Heart right ventricle (tissue), 16 donors: ENCODE measurements around the gene RARB. TPM values are rescaled to one million over a fixed set of nuclear protein-coding genes. Genes with fewer than 3 reads are reported as not detected.

Experiments used
- ATAC-seq, 8 donors: fragments of 200-7000 bp; cut with Tn5 transposase; one replicate each; pipeline ENCODE4 v1.9.1; 2020; ENCODE audit warnings: mild to moderate bottlenecking in 8 of 8, moderate library complexity in 8 of 8, moderate number of reproducible peaks in 1 of 8
- DNase-seq, 2 donors: peaks; one replicate each; pipeline ENCODE4 v3.0.0-alpha.2; 2020
- H3K27ac ChIP-seq, 10 donors: fragments of 200-600 bp; sonication (generic) in 2 of 10; one replicate each; pipeline versions ENCODE4 v1.5.0 to v1.8.0; 2020 to 2022; ENCODE audit warnings: mild to moderate bottlenecking in 3 of 10
- H3K27me3 ChIP-seq, 7 donors: fragments of 200-600 bp; one replicate each; pipeline ENCODE4 v1.8.0; 2021 to 2022; ENCODE audit warnings: mild to moderate bottlenecking in 2 of 7
- H3K36me3 ChIP-seq, 9 donors: fragments of 200-600 bp; sonication (generic) in 1 of 9; one replicate each; pipeline versions ENCODE4 v1.5.0 to v1.8.0; 2020 to 2022; ENCODE audit warnings: mild to moderate bottlenecking in 2 of 9
- H3K4me1 ChIP-seq, 9 donors: fragments of 200-600 bp; sonication (generic) in 1 of 9; one replicate each; pipeline versions ENCODE4 v1.5.0 to v1.8.0; 2020 to 2022; ENCODE audit warnings: mild to moderate bottlenecking in 4 of 9
- H3K4me3 ChIP-seq, 10 donors: fragments of 200-600 bp; sonication (generic) in 2 of 10; one replicate each; pipeline versions ENCODE4 v1.5.0 to v1.8.0; 2020 to 2022; ENCODE audit warnings: mild to moderate bottlenecking in 7 of 10, moderate library complexity in 2 of 10
- H3K9me3 ChIP-seq, 11 donors: fragments of 200-600 bp in 10 of 11; sonication (generic) in 2 of 11; one replicate each; pipeline versions ENCODE4 v1.5.0 to v1.8.0; 2013 to 2022; ENCODE audit warnings: mild to moderate bottlenecking in 2 of 11, control low read depth in 1 of 11, moderate library complexity in 1 of 11
- WGBS, 2 donors: extraction: QIAGEN DNeasy Blood & Tissue Kit; methylation state at CpG; one replicate each; pipeline ENCODE4 v1.1.7; 2013; ENCODE audit warnings: inconsistent platforms in 1 of 2; 5-methylcytosine and 5-hydroxymethylcytosine counted together
- intact Hi-C, 10 donors: fragments of 100-400 bp; cut with DNase I; formaldehyde crosslinking; loops; one replicate each; pipeline versions ENCODE4 v1.11.1 to v1.14.2; 2022
- polyA plus RNA-seq, 2 donors: library from polyadenylated mRNA; stranded (reverse); fragments of 200-250 nt; gene quantifications; one replicate each; pipeline ENCODE4 v1.2.3, GENCODE V29; 2013
- total RNA-seq, 10 donors: library from RNA; stranded (reverse); fragmentation: NEBNext Ultra II Directional in 3 of 10; extraction: Animal tissue kit (Norgen Biotek cat#: 25700) in 3 of 10; gene quantifications; one replicate each; pipeline versions ENCODE4 v1.2.1 to v1.2.4, GENCODE V29; 2021 to 2023
- TF ChIP-seq, protein P1 (sequence below), 9 donors: fragments of 200-600 bp; sonication (generic) in 2 of 9; IDR thresholded peaks; one replicate each; pipeline versions ENCODE4 v1.5.0 to v1.8.0; 2021 to 2022; ENCODE audit warnings: antibody characterized with exemption in 9 of 9, mild to moderate bottlenecking in 5 of 9, moderate library complexity in 1 of 9
- donor health status: Arrhythmogenic right ventricular cardiomyopathy.
- donor health status: ischemic (EF 13 %, LVEDD 7.1; RV severe dilation, severe dysfunction).
- donor health status: healthy with polysubstance abuse.
- donor health status: DM: no; HTN: yes; CAD: no.
- donor health status: DM: no; HTN: no; CAD: no.
- donor health status: ischemic (EF 25% LVEDD 6.9; RV normal size, moderate dysfunction).
- donor health status: ischemic (EF 25% LVEDD 5.7; RV mildly dilated, moderate dysfunction).
- donor health status: healthy.
- donor health status: DM: yes; HTN: yes; CAD: no.
- donor health status: Ischemic cardiomyopathy.
- donor health status: ischemic (EF 35%, LVEDD 5.7; RV mildly dilated, moderate dysfunction).
- donor health status: nonischemic (EF 11% LVEDD 7.7; RV severe dilation, severe dysfunction).
- donor health status: DM: yes; HTN: yes; CAD: no.
- donor health status: PGD.
- donor health status: ischemic (EF 29% LVEDD 5.4; RV normal size, mild dysfunction).
- donor health status: nonischemic (EF 23%, LVEDD 6.1; RV moderate dilation, normal function).

RARB gene
- total and polyA plus RNA-seq, 12 donors: 3.6 to 23.2 (median 17.8) TPM

DNA sequence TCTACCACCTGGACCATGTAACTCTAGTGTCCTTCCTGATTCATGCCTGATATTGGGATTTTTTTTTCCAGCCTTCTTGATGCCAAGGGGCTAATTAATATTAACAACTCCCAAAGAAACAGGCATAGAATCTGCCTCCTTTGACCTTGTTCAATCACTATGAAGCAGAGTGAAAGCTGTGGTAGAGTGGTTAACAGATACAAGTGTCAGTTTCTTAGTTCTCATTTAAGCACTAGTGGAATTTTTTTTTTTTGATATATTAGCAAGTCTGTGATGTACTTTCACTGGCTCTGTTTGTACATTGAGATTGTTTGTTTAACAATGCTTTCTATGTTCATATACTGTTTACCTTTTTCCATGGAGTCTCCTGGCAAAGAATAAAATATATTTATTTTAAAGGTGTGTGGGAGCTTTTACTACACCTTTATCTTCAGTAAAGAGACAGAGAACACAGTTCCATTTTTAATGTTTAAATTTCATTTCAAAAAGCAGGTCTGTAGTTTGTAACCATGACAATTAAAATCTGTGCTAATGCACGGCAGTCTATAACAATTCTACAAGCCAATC is 169.6 kb downstream of the RARB start:
- DNase-seq (no peak), ATAC-seq (no peak)
- no peaks in the 10 kb centered on the region for H3K9me3 ChIP-seq
- peak overlapping the region in 1 of 10 donors; percentile 0 for H3K27ac ChIP-seq
- H3K36me3 ChIP-seq: peaks cover 0 to 78% (median 28%) of the 10 kb centered on the region in 9 donors
- H3K4me3 ChIP-seq: no peak overlapping the region
- TF ChIP-seq, protein P1, sequence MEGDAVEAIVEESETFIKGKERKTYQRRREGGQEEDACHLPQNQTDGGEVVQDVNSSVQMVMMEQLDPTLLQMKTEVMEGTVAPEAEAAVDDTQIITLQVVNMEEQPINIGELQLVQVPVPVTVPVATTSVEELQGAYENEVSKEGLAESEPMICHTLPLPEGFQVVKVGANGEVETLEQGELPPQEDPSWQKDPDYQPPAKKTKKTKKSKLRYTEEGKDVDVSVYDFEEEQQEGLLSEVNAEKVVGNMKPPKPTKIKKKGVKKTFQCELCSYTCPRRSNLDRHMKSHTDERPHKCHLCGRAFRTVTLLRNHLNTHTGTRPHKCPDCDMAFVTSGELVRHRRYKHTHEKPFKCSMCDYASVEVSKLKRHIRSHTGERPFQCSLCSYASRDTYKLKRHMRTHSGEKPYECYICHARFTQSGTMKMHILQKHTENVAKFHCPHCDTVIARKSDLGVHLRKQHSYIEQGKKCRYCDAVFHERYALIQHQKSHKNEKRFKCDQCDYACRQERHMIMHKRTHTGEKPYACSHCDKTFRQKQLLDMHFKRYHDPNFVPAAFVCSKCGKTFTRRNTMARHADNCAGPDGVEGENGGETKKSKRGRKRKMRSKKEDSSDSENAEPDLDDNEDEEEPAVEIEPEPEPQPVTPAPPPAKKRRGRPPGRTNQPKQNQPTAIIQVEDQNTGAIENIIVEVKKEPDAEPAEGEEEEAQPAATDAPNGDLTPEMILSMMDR (IDR thresholded peaks at IDR 0.05): no peak
- H3K4me1 ChIP-seq: peaks cover 0 to 24% (median 18%) of the 10 kb centered on the region in 9 donors
- intact Hi-C loops: loop anchor here in 4 of 10 donors (5.0 to 10.0 kb wide), 7 partner anchors 163 to 825 kb away; no protein-coding TSS in a partner anchor
- no peaks in the 10 kb centered on the region for H3K27me3 ChIP-seq
- whole genome bisulfite sequencing, 2 donors: 78 to 79% methylated on average over 1 of the region's 1 CpG

DNA sequence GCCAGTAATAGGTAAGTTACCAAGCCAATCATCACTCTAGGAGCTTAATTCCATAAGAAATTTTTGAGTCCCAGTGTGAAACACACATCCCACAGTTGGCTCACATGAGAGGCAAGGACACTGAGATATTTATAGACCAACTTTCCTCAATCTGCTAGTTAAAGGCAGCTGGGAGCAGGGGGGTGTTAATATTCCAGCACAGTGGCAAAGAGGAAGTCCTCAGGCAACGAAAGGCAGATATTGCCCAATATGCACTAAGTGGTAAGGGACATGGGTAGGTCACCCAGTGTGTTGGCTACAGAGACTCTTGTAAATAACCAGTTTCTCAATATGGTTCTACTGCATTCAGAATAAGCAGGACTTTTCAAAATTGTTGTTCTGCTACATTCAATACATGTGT is 175.6 kb downstream of the RARB start:
- WGBS, 2 donors: 31 to 33% methylated on average over 1 of the region's 1 CpG
- no peaks in the 10 kb centered on the region for H3K9me3 ChIP-seq
- peak in 1 of 2 donors; percentile 37 for DNase-seq
- TF ChIP-seq, protein P1 (IDR thresholded peaks at IDR 0.05): no peak
- no peak overlapping the region for H3K4me3 ChIP-seq
- peaks cover 0 to 28% (median 15%) of the 10 kb centered on the region in 9 donors for H3K4me1 ChIP-seq
- ATAC-seq: peak; percentile 62 to 98 (median 92)
- H3K27me3 ChIP-seq: no peaks in the 10 kb centered on the region
- intact Hi-C loops: no loop called here
- H3K27ac ChIP-seq: peak overlapping the region in 9 of 10 donors; percentile 12 to 71 (median 45)
- H3K36me3 ChIP-seq: peaks cover 0 to 100% (median 44%) of the 10 kb centered on the region in 9 donors

DNA sequence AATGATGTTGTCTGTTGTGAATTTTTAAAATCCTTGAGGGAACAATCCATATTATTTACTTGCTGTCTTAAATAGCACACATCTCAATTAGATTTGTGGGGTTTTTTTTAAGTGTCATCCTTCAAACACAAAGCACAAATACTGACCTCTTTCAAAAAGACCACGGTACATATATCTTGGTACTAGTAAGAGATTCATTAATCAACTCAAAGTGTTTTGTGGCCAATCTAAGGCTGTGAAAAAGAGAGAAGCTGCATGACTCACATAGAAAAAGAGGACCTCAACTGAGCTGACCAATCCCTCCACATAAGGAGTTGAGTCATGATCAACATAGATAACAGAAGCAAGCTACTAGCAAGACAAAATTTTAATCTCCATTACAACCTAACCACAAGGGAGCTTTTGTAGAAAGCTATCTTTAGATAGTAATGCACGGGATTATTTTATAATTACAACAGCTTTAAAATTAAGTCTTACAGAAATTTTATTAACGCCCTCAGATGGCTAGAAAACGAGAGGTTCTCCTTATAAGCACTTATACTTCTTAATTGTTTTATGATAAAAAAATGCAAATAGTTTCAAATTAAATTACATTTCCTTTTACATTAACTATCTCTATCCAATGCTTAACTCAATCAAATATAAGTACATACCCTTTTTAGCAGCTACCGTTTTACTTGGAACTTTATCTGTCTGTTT is 176.2 kb downstream of the RARB start:
- no peaks in the 10 kb centered on the region for H3K27me3 ChIP-seq
- peak overlapping the region in 9 of 10 donors; percentile 12 to 71 (median 45) for H3K27ac ChIP-seq
- H3K36me3 ChIP-seq: peaks cover 0 to 100% (median 50%) of the 10 kb centered on the region in 9 donors
- no peak overlapping the region for H3K4me3 ChIP-seq
- WGBS, 2 donors: 54 to 55% methylated on average over 5 of the region's 5 CpGs
- H3K9me3 ChIP-seq: no peaks in the 10 kb centered on the region
- ATAC-seq (peak in 7 of 8 donors; percentile 41 to 70 (median 52)), DNase-seq (no peak)
- TF ChIP-seq, protein P1 (IDR thresholded peaks at IDR 0.05): no peak
- H3K4me1 ChIP-seq: peaks cover 0 to 28% (median 15%) of the 10 kb centered on the region in 9 donors
- intact Hi-C loops: no loop called here

DNA sequence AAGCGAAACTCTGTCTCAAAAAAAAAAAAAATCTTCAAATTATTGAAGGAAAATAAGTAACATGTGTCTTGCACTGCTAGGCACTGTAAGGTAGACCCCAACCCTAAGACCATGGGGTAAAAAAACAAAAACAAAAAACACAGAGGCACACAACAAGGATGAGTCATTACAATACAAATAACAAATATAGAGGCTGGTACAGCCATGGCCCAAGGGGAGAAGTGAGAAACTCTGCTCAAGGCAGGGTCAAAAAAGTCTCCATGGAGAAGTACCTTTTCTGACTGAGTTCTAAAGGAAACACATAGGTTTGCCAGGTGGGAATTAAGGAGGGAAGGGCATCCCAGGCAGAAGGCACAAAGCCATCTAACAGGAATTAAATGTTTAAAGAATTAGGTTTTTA is 182.1 kb downstream of the RARB start:
- 96 to 100% methylated on average over 1 of the region's 1 CpG for WGBS, 2 donors
- ATAC-seq: no peak
- TF ChIP-seq, protein P1 (IDR thresholded peaks at IDR 0.05): no peak
- Histone ChIP-seq H3K27ac (no peak overlapping the region), H3K4me1 (peaks cover 0 to 6% (median 0%) of the 10 kb centered on the region in 9 donors), H3K27me3 (no peaks in the 10 kb centered on the region), H3K9me3 (no peaks in the 10 kb centered on the region), H3K4me3 (no peak overlapping the region), H3K36me3 (peaks cover 0 to 100% (median 78%) of the 10 kb centered on the region in 9 donors)
- no peak for DNase-seq
- intact Hi-C loops: no loop called here
